NK-92 treated with Interleukin-12 subunit alpha and Interleukin-12 subunit beta, amount 100 ng/mL, for 24 hours (cell line): ENCODE data around the gene TTLL11.

Source experiments
- DNase-seq: peaks from one replicate; lab custom pipeline; 2025; lab: John Stamatoyannopoulos, UW

TTLL11 gene

DNA sequence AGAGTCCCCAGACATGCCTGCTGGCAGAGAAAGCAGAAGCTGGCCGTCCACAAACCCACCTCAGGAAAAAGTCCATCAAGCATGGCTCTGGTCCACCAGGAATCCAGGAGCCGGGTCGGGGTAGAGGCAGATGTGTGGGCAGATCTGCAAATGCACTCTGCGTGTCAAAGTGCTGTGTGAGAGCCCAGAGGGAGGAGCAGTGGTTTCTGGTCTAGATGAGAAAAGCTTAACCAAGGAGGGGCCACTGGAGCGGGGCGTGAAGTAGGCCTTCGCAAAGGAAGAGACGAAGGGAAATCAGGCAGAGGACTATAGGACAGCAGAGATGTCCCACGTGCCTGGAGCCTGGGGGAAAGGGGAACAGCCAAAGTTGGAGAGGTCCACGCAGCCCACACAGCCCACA, 40.0 kb downstream of the TTLL11 start:
- DNase-seq, result no peak

DNA sequence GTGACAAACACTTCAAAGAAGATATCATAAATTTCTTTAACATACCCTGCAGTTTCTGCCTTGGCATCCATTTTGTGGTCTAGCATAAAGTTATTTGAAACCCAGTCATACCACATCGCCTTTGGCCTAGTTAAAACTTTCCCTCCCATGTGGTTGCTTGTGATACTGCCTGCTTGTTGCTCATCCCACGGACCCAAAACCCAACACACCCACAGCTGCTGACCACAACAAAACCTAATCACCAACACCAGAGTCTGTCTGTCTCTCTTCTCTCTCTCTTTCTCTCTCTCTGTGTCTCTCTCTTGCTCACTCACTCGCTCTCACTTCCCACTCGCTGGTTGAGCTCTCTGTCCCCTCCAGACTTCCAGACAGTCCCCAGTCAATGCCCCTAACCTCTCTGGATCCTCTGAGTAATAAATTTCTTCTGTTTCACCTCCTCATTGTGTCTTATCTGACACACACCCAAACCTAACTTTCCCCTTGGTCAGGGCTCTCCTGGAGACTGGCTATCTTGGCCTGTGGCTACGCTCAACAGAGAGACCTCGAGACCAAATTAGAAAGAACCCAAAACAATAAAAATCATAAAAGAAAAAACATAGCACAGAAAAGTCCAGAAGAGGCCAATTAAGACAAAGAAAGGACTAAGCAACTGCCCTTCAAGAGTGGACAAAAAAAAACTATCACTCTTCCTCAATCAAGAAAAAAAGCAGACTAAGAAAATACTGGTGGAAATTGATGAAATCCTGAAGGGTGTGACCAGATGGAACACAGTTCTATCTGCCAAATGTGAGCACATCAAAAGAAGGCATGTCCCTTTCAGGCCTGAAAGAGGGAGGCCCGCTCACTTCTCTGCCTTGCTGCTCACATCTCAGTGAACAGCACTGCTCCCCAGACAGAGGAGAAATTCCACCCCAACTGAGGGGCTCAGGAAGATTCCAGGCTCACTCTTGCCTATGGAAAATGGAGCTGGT, 41.5 kb downstream of the TTLL11 start:
- no peak for DNase-seq

DNA sequence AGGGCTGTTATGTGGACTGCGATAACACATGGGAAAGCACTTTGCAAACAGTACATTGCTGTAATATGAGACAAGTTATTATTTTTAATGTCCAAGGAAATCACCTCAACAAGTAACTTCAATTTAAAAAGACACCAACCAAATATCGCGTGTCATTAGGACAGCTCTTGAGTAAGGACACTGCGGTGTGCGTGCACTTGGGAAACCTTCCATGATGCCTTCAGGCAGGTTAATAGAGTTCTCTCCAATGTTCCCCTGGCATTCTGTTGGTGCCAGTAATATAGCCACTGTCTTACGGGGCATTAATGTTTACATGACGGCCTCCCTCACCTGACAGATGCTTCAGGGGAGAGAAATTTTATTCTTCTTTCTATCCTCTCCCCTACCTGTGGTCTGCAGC, 42.9 kb downstream of the TTLL11 start:
- DNase-seq, result no peak

- no peak for DNase-seq
These were observed 51.1 kb downstream of the TTLL11 start for GRCh38 chr9:122042056-122042455.

DNA sequence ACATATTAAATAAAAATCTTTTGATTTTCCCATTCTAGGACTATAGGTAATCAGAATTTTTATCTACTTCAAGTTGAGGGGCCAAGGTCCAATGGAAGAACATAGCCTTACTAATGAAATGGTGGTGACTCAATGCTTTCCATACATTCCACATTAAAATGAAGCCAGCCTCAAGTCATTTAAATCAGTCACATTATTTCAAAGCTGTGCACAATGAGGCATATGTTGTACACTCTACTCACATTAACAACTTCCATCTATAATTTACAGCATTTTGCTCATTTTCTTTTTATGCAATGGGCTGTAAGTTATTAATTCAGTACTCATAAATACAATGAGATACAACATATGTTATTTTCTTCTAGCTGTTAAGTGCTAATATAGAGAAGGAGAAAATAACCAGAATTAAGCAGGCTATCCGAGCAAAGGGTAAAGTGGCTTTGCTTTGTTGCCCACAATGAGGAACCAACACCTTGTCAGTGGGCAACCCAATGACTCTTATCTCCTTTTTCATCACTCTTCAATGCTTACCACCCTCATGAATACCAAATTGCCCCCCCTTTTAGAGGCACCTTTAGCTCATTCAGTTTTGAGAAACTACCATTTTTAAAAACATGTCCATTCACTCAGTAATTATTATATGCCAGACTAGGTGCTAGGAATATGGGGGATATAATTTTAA, 52.4 kb downstream of the TTLL11 start:
- DNase-seq, result no peak

DNA sequence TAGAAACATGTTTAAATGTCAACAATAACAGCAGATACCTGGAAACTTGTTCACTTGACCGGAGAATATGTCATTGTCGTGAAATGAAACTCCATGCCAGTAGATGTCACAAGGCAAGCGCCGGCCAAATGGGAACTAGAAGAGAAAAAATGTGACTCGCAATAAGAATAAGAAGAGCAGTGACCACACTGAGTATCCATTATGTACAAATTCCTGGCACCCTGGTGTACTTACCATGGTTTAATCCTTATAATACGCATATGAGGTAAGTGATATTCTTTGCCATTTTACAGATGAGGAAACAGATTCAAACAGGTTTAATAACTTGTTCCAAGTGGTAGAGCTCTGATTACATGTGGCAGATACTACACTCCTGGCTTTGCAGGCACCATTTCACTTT, 53.9 kb downstream of the TTLL11 start:
- no peak for DNase-seq

- no peak for DNase-seq
These were observed 56.1 kb downstream of the TTLL11 start for GRCh38 chr9:122036988-122037387.

- no peak for DNase-seq
These were observed 56.7 kb downstream of the TTLL11 start for GRCh38 chr9:122036408-122036807.

DNA sequence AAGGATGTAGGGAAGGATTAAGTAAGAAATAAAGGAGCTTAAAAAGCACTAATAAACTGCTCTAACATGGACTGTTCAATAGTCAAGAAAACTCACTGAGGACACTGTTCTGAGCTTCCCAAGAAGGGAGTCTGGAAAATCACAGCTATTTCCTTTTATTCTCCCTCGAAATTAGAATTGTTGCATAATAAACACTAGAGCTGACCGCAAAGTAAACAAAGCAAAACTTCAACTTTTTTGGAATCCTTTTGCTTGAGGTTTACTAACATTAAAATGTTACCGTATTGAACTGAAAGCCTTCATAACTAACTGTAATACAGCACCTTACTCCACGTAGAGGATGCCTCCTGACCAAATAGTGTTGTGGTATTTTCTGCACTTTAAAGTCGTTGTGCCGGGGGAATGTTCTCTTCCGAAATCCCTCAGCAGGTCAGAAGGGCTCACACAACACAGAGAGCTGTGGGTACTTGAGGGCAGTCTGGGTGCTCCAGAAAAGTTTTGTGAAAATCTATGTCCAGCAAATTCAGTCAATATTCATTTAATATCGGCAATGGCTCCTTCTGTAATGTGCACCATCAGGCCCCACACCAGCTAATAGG, 59.2 kb downstream of the TTLL11 start:
- no peak for DNase-seq

DNA sequence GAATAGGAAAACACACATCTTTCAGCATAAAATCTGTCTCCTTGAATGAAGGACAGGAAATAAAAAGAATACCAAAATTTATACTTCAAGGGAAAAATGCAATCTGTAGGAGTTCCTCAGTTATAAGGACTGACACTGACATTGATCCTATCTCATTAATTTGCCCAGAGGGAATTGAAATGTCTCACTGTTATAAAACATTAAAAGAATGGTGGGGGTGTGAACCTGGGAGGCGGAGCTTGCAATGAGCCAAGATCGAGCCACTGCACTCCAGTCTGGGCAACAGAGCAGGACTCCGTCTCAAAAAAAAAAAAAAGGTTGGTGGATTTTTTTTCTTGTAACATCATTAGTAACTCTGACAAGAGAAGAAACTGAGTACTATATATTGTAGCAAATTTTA, 60.8 kb downstream of the TTLL11 start:
- DNase-seq, result no peak

DNA sequence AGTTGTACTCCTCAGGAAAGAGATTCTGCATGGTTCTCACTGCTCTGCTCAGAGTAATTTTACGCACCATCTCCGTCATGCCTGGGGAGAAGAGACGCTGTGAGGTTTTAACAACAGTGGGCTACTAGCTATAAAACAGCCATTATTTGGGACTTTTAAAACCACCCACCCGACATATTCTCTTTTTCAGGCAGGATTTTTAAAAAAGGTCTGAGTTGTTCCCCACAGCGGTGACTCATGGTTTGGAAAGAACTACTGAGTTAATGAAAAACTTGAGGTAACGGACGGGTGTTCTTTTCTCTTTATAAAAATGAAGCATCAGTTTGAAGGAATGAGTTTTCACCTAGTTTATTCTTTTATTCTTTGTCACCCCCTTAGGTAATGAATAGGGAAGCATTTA, 61.3 kb downstream of the TTLL11 start:
- no peak for DNase-seq

DNA sequence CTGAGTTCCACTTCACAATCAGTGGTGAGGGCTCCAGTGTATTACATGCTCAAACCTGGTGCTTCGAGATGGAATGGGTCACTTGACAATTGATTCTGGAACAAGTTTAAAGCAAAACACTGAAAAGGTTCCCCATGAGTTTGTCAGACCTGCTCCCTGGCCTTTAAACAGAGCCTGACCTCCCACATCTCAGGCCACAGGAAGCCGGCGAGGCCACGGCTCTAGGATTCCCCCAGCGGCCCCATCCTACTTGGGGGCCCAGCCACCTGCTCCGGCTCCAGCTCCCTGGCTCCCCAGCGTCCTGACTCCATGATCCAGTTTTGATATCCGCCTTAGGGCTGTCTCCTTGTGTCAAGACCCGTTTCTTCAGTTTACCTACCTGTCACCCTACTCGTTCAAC, 62.0 kb downstream of the TTLL11 start:
- no peak for DNase-seq

DNA sequence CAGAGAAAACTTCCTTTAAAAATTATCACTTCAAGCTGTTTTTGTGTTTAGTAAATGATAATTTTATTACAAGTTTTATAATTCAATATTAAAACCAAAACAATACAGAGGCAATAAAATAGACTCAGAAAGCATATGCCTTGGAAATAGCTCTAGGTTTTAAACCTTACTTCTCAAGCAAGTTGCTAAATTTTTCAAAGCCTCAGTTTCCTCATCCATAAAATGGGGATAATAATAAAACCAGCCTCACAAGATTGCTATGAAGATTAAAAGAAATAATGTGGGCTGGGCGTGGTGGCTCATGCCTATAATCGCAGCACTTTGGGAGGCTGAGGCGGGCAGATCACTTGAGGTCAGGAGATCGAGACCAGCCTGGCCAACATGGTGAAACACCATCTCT, 62.8 kb downstream of the TTLL11 start:
- DNase-seq, result no peak

DNA sequence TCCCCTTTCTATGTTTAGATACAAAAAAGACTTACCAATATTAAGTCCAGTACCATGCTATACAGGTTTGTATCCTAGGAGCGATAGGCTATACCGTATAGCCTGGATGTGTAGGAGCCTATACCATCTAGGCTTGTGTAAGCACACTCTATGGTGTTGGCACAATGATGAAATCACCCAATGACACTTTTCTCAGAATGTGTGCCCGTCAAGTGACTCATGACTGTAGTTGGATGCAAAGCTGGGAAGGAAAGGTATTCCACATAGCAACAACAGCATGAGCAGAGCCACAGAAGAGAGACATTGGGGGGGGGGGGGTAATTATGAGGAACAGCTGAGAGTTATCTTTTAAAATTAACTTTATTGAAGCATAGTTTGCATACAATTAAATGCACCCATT, 63.2 kb downstream of the TTLL11 start:
- DNase-seq, result no peak

DNA sequence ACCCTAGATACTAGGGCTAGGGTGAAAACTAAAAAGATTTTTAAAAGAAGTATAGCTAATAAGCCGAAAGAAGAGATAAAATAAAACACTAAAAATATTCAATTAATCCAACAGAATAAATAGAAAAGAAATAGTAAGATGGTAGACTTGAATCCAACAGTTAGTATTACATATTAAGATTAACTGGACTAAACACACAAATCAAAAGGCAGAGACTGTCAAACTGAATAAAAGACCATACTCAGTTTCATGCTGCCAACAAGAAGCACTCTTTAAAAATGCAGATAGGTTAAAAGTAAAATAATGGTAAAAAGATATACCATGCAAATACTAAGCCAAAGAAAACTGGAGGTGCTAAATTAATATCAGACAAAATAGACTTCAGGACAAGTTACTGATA, 65.0 kb downstream of the TTLL11 start:
- DNase-seq, result no peak

DNA sequence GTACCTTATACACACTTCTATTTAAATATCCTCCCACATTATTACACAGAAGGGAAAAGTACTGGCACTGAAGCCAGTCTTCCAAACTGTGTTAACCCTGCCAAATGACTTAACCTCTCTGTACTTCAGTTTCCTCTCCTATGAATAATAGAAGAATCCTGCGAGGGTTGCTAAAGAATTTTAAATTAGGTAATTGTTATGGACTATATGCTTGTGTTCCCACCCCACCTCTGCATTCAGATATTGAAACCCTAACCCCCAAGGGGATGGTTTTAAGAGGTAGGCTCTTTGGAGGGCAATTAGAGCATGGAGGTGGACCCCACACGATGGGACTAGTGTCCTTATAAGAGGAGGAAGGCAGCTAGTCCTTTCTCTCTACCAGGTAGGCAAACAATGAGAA, 72.7 kb downstream of the TTLL11 start:
- DNase-seq, result no peak

DNA sequence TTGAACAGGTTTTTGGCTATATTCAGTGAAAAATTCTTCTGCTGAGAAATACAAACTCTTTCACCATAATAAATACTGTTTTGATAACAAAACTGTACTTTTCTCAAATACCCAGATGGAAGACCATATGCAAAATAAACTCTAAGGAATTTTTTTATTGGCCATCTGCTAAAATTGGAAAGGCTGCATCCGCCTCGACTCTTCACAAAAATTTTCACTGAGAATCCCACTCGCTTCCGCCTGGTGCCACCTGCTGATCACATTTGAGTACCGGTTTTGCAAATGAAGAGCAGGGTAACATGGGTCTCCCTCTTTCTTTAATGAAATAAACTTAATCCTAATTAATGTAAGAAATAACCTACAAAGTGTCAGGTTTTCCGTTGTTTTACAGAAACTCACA, 76.4 kb downstream of the TTLL11 start:
- DNase-seq, result no peak

DNA sequence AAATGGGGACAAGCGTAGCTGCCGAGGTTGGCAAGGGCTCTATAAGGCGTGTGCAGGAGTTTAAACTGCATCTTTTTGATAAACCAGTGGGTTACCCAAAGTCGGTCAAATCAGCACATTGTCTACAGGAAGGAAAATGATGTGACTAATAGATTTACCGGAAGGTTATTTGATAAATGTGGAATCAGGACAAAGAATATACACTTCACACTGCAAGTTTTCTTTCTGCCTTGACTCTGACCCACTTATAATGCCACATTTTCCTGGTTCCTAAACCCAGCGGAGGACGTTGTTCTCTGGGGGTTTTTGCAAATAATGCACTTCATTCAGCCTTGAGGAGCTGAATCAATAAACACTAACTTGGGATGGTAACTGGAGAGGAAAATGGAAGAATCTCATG, 76.8 kb downstream of the TTLL11 start:
- no peak for DNase-seq

- no peak for DNase-seq
These were observed 77.8 kb downstream of the TTLL11 start for GRCh38 chr9:122015170-122015821.

DNA sequence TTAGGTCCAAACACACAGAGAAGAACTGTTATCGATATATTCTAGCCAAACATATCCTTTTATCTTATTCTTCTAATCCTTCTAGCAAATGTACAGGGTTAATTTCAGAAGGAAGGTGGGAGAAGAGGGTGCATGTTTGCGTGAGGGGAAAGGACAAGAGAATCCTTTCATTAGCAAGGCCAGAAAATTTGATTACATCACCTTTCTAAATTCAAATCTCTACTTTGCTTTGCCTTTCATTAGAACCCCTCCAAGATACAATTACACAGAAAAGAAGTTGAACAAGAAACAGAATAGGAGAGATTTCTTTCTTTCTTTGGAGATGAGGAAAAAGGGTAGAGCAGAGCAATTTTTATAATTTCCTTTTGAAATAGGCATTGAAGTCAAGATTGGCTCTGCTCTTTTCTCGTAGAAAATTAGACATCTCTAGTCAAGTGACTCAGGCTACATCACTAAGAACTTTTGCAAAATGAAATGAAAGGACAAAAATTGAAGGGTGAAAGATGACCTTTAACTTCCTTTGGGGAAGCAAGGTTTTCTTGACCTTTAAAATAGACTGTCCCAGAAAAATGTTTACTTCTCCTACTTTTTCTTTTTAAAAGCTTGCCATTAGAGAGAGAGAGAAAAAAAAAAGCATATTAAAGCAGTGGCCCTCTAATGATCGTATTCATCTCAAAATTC, 81.2 kb downstream of the TTLL11 start:
- no peak for DNase-seq

DNA sequence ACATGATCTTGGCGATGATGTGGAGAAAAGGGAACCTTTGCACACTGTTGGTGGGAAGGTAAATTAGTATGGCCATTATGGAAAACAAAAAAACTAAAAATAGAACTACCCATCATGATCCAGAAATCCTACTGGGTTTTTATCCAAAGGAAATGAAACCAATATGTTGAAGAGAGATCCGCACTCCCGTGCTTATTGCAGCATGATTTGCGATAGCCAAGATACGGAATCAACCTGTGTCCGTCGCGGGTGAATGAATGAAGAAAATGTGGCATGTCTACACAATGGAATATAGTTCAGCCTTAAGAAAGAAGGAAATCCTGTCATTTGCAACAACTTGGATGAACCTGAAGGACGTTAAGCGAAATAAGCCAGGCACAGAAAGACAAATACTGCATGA, 84.5 kb downstream of the TTLL11 start:
- DNase-seq, result no peak

DNA sequence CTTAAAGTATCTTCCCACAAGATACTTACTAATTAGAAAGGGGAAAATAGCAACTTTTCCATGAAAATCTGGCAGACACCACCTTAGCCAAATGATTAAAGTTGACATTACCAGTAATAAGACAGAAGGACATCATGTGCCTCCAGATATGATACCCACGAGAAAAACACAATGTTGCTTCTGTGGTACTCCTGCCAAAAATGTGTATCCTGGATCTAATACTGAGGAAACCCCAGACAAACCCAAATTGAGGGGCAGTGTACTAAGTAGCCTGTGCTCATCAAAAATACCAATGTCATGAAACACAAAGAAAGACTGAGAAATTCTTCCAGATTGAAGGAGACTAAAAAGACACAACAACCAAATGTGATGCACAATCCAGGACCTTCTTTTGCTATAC, 85.3 kb downstream of the TTLL11 start:
- no peak for DNase-seq
